Measurements from ENCODE around the gene LRRC15.

DNA sequence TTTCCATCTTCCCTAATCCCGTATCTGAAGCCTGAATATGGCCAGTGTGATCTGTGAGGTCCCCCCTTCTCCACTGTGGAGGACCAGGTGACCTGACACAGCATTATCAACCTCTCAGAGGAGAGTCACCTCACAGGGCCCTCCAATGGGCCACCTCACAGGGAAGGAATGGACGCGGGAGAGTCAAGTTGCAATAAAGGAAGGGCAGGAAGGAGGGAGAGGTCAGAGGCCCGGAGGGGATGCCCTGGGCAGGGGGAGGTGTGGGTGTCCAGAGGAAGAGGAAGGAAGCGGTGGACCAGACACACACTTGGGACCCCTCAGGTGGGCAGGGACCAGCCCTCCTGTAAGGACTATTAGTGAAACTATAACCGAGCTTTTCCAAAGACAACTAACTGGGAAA, 14.6 kb upstream of the LRRC15 start:
- TF ChIP-seq, protein P1, sequence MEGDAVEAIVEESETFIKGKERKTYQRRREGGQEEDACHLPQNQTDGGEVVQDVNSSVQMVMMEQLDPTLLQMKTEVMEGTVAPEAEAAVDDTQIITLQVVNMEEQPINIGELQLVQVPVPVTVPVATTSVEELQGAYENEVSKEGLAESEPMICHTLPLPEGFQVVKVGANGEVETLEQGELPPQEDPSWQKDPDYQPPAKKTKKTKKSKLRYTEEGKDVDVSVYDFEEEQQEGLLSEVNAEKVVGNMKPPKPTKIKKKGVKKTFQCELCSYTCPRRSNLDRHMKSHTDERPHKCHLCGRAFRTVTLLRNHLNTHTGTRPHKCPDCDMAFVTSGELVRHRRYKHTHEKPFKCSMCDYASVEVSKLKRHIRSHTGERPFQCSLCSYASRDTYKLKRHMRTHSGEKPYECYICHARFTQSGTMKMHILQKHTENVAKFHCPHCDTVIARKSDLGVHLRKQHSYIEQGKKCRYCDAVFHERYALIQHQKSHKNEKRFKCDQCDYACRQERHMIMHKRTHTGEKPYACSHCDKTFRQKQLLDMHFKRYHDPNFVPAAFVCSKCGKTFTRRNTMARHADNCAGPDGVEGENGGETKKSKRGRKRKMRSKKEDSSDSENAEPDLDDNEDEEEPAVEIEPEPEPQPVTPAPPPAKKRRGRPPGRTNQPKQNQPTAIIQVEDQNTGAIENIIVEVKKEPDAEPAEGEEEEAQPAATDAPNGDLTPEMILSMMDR (IDR thresholded peaks at IDR 0.05; ENCODE audit: insufficient read depth, low read length, poor library complexity, severe bottlenecking): no peak
- no peak for TF ChIP-seq EZH2phosphoT487 (conservative IDR thresholded peaks at IDR 0.05; ENCODE audit: low read length)
